Stimulated activated CD8-positive, alpha-beta memory T cell treated with anti-CD3 and anti-CD28 coated beads, Interleukin-7, amount 100 ng/mL, for 4 hours (primary cell): ENCODE data around the gene FREM2.

Experiments
- DNase-seq, 2 donors: peaks; one replicate each; pipeline ENCODE4 v3.0.0-alpha.2; 2020; ENCODE audit warnings: low read depth in 2 of 2

Gene FREM2

GRCh38 chr13:38824342-38824741 lies 137.5 kb downstream of the FREM2 start:
- DNase-seq = no peak

- DNase-seq = no peak
These were observed 139.4 kb downstream of the FREM2 start for GRCh38 chr13:38826182-38826813.

DNA sequence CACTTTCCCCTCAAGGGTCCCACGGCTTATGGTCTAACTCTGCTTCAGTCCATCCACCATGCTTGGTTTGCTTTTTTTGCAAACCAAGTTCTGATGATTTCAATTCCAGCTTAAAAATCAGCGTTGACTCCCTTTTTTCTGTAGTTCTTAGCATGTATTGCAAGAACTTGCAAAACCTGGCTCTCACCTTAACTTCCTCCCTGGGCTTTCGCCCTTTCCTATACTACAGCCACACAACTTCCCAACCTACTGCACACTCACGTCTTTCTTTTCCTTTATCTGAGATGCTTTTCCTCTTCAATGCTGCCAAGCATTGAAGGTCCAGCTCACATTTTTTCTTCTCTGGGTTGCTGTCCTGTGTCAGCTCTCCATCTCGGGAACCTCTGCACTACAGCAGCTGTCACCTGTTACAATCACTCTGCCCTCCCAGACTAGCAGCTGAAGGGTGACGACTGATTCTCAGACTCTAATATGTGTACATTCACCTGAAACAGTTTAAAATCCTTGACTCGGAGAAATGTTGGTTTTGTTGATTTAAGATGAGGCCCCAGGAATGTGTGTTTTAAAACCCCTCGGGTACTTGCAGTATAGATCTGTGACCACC lies 143.7 kb downstream of the FREM2 start:
- no peak for DNase-seq

- no peak for DNase-seq
These were observed 157.7 kb downstream of the FREM2 start for GRCh38 chr13:38844581-38844980.

DNA sequence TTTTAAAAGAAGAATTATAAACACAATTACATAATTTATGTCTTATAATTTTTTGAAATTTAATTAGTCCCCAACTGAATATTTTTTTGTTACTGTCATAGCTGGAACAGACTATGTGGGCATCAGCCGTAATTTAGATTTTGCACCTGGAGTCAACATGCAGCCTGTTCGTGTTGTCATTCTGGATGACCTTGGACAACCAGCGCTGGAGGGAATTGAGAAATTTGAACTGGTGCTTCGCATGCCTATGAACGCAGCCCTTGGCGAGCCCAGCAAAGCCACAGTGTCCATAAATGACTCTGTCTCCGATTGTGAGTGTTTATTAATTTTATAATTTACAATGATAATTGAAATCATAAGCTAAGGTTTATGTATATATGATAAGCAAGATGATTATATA lies 161.5 kb downstream of the FREM2 start:
- no peak for DNase-seq

GRCh38 chr13:38849315-38849714 lies 162.4 kb downstream of the FREM2 start:
- no peak for DNase-seq

GRCh38 chr13:38850868-38851626 lies 164.2 kb downstream of the FREM2 start:
- DNase-seq = no peak

DNA sequence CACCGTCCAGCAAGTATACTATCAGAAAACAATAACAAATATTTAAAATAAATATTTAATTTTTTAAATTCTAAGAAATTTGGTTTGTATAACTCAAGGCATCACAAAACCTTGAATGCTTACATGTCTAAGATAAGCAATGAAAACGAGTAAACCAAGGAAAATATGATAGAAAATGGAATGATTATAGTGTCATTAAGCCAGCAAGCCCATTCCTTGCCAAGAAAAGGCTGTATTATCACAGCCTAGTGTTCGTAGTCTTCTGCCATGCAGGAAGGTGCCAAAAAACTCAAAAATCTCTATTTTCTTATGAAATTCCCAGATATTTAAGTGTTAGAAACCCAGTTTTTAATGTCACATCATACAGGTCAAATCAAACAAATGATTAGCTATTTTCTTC lies 167.3 kb downstream of the FREM2 start:
- no peak for DNase-seq

DNA sequence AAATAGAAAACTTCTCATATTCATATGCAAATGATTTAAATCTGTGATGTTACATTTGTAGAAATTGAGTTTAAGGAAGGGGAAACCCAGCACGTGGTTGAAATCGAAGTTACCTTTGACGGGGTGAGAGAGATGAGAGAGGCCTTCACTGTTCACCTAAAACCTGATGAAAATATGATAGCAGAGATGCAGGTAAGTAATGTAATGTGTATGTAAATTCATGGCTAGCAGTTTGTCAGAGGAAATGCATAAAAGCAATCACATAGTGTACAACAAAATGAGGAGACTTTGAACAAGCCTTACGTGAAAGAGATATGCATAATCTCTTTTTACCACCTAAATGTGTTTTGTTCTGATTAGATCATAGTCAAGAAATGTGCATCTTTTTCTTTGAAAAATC lies 169.2 kb downstream of the FREM2 start:
- DNase-seq = no peak

DNA sequence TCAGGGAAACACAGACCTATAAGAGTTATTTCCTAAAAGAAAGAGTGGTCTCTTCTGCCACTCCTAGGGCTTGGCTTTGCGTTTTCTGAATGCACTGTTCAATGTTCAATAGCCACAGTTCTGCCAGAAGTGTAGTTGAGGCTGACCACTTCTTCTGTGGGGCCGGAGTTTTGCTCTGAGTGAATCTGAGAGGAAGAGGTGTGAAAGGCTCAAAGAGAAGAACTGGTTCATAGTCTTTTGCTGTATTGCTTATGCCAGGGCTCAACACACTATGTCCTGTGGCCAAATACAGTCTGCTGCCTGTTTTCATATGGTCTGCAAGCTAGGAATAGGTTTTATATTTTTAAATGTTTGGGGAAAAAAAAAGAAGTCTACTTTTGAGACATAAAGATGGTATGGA lies 175.6 kb downstream of the FREM2 start:
- DNase-seq = no peak

DNA sequence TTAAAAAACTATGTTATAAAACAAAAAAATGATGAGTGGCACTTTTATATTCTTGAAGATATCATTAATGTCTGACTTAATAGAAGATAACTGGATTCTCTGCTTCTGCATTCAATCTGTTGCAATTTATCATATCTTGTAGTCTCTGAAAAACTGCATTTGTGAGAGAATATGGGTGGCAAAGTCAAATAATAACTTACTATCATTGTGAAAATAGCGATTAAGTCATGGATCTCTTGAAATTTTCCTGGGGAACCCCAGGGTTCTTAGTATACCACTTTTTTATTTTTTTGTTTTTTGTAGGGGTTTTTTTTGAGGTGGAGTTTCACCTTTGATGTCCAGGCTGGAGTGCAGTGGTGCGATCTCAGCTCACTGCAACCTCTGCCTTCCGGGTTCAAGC lies 176.7 kb downstream of the FREM2 start:
- DNase-seq = no peak

DNA sequence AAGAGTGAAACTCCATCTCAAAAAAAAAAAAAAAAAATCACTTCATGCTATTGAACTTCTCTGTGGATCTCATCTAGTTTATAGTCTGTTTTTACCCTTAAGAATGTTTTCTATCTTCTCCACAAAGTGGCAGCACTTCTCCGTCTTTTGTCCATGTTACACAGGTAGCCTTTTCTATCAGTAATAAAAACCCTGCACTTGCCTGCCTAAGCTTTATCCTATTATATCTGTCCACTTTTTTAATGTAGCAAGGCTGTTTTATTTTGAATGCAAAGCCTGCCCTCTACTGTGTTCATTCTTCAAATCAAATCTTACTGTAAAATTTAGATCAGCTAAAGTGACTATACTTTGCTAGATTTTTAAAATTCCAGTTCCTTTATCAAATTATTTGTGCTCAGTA lies 179.8 kb downstream of the FREM2 start:
- DNase-seq = no peak

DNA sequence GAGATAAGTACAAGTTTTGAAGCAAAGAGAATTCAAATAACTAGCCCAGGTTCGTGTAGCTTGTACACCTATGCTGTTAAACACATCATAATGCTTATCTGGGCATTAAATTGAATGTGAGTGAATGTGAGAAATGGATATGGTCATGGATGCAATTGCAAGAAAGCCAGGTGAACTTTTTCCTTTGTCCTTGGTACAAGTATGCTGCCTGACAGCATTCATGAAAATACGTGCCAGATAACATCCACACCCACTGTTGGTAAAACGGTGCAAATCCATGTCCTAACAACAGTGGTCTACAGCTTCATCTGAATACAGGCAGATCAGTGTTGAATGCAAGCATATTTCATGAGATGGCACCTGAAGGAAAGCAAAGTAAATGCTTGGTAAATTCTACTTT lies 181.5 kb downstream of the FREM2 start:
- no peak for DNase-seq

- DNase-seq = no peak
These were observed 182.0 kb downstream of the FREM2 start for GRCh38 chr13:38868870-38869269.

GRCh38 chr13:38871275-38871674 lies 184.4 kb downstream of the FREM2 start:
- DNase-seq = no peak

DNA sequence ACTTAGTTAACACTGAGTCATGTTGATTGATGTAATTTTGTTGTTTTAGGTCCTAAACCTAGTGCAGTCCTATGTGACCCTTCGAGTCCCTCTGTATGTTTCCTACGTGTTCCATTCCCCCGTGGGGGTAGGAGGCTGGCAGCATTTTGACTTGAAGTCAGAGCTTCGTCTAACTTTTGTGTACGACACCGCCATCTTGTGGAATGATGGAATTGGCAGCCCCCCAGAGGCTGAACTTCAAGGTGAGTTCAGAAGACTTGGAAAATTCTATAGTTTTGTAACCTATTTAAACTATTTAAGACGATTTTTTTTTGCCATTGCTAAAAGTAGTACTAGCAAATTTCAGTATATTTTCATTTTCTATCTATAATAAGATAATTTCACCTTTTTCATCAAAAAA lies 185.8 kb downstream of the FREM2 start:
- DNase-seq = no peak

- DNase-seq = no peak
These were observed 188.5 kb downstream of the FREM2 start for GRCh38 chr13:38875186-38875875.

GRCh38 chr13:38879278-38879677 lies 192.4 kb downstream of the FREM2 start:
- DNase-seq = no peak

DNA sequence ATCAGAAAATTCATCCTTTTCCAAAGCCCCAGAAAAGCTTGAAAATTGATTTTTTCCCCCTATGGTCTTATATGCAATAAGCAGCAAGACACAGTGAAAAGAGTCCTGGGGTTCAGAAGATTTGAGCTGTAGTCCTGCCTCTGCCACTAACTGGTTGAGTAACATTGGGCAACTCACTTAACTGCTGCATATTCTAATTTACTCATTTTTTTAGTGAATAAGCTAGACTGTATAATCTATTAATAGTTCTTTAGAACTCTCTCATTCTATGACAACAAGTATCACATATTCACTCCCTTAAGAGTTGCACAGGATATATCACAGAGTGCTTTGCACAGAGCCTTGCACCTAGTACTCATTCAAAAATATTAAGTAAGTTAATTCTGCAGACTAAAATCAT lies 192.9 kb downstream of the FREM2 start:
- no peak for DNase-seq

- no peak for DNase-seq
These were observed 193.5 kb downstream of the FREM2 start for GRCh38 chr13:38880397-38880796.

DNA sequence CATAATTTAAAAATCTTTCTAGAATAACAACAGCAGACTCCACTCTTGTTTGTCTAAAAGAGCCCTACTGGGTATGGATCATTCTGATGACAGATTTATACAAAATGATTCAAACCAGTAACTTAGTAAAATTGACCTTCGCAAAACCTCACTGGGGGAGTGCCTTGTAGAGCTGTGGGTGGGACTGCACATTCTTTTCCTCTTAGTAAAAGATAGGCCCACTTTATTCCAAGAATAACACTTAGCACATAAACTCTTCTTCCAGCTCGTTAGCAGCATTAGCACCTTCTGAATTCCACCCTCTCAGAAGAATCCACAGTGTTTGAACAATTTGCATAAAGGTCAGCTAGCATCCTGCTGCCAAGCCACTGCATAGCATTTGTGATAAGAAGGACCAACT lies 196.9 kb downstream of the FREM2 start:
- no peak for DNase-seq

- DNase-seq = no peak
These were observed 201.4 kb downstream of the FREM2 start for GRCh38 chr13:38888309-38888708.

DNA sequence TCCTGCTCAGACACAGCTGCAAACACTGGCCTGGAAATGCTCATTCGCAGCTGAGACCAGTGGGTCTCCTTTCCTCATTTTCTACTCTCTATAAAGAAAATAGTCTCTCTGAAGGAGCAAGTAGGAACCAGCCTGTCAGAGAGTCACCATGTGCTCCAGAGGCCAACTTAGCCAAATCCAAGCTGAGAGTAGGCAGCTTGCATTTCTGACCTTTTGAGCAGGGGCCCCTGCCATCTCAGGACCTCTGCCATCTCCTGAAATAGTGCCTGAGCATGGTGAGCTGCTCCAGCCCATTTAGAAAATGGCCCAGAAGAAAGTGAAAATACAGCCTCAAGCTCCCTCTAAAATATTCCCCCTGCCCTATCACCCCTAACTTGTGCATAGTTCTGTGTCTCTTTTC lies 208.2 kb downstream of the FREM2 start:
- DNase-seq = no peak
